GM12874 (cell line): Measurements from ENCODE around the gene S100A7A.

Experiments used
- TF ChIP-seq, protein P1 (sequence below): IDR thresholded peaks from 2 replicates; pipeline ENCODE4 v1.5.1; 2011; ENCODE audit warnings: low read depth, mild to moderate bottlenecking, control low read depth, low read length, moderate library complexity; ENCODE audit not compliant: insufficient read depth

S100A7A gene

GRCh38 chr1:153441238-153441755, 25.0 kb downstream of the S100A7A start:
- TF ChIP-seq, protein P1, sequence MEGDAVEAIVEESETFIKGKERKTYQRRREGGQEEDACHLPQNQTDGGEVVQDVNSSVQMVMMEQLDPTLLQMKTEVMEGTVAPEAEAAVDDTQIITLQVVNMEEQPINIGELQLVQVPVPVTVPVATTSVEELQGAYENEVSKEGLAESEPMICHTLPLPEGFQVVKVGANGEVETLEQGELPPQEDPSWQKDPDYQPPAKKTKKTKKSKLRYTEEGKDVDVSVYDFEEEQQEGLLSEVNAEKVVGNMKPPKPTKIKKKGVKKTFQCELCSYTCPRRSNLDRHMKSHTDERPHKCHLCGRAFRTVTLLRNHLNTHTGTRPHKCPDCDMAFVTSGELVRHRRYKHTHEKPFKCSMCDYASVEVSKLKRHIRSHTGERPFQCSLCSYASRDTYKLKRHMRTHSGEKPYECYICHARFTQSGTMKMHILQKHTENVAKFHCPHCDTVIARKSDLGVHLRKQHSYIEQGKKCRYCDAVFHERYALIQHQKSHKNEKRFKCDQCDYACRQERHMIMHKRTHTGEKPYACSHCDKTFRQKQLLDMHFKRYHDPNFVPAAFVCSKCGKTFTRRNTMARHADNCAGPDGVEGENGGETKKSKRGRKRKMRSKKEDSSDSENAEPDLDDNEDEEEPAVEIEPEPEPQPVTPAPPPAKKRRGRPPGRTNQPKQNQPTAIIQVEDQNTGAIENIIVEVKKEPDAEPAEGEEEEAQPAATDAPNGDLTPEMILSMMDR: no peak

DNA sequence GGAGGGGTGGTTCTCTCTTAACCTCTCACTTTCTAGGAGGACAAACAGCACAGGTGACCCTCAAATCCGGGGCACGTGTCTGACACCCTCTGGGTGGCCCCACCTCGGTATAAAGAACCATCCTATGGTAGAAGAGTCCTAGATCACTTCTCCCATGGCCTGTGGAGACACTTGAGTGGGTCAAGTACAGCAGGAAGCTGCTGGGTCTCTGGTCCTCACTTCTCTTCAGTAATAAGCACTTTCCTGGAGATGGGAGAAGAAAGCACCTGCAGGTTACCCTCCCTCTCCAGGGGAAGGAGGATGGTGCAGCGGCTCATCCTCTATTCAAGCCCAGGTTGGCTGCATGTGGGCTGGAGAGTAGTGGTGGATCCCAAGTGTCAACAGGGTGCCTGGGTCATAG, 27.2 kb downstream of the S100A7A start:
- TF ChIP-seq, protein P1: no peak

DNA sequence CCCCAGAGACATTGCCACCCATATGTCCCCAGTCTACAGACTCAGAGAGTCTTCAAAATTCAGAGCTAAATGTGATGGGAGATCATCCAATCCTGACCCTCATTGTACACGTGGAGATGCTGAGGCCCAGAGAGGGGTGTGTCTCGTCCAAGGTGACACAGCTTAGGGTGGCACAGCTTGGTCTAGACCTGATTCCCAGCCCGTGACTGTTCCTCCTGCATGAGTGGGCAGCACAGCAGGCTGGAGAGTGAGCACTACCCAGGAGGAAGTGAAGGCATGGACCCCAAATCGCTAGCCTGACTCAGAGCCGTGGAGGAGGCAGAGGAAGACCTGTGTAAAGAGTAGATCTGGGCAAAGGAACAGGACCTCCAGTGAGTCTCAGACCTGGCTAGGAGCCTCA, 27.8 kb downstream of the S100A7A start:
- TF ChIP-seq, protein P1: no peak

DNA sequence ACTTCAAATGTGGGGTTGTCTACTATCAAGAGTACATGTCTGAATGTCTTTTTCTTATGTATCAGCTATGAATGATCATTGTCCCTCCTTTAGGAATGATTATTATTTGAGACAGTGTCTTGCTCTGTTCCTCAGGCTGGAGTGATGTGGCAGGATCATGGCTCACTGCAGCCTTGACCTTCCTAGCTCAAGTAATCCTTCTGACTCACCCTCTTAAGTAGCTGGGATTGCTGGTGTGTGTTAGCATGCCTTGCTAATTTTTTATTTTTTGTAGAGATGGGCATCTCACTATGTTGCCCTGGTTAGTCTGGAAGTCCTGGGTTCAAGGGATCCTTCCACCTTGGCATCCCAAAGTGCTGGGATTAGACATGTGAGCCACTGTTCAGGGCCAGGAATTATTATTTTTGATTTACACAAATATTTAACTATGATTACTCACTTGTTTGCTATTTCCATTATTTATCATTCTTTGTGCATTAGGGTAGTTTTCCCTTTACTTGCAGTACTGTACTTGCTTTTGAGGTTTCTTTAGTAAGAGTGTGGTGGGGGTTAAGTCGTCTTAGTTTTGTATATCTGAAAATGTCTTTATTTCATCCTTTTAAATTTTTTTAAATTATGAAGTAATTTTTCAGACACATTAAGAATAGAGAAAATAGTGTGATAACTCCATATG, 31.3 kb downstream of the S100A7A start:
- TF ChIP-seq, protein P1: no peak

DNA sequence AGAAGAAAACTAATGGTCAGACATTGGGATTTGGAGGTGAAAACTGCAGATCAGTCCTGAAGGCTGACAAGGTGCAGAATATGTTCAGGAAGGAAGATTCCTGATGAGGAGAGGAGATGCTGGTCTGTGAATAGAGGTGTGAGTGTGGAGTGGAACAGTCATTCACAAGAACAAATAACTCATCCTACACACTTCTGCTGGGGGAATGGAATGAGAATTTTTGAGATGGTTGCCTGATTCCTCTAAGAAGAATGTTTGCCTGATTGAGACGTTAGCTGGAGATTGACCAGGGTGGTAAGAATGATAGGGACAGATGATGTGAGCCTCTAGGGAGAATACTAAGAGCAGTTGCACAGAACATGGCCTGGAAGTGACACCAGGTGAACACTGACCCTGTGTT, 40.1 kb downstream of the S100A7A start:
- TF ChIP-seq, protein P1: no peak

GRCh38 chr1:153459655-153460054, 43.3 kb downstream of the S100A7A start:
- TF ChIP-seq, protein P1: no peak

- TF ChIP-seq, protein P1: no peak
These were observed 44.2 kb downstream of the S100A7A start, which contains the start of gene S100A7 for GRCh38 chr1:153460551-153460950. Gene S100A7, minus strand, starts transcription at chr1:153460651. Its CDS starts 1,638 bp downstream, at chr1:153459013.
